Mesenteric fat pad (tissue), 1 donor: Measurements from ENCODE around the gene SPAM1. TPM values are rescaled to one million over a fixed set of nuclear protein-coding genes. Genes with fewer than 3 reads are reported as not detected.

Source experiments
- total RNA-seq: library from RNA; stranded (reverse); fragmentation: NEBNext Ultra II Directional; extraction: Animal tissue kit (Norgen Biotek cat#: 25700); gene quantifications from one replicate; pipeline ENCODE4 v1.2.1, GENCODE V29; 2021
- donor health status: DM: yes; HTN: yes; CAD: no.

The SPAM1 gene
- total RNA-seq, 1 donor from 2014 or later, result not detected

Other genes starting within 250 kb of the SPAM1 start
- 35.0 TPM for gene WASL, start 176.2 kb upstream of the SPAM1 start, total RNA-seq
- not detected for gene HYAL4, start 80.1 kb upstream of the SPAM1 start, total RNA-seq
- not detected for gene TMEM229A, start 107.8 kb downstream of the SPAM1 start, total RNA-seq